HK-2 (cell line): Measurements from ENCODE around the gene ANK3.

Source experiments
- DNase-seq: peaks from one replicate; pipeline ENCODE4 v3.0.0-alpha.2; 2018; ENCODE audit not compliant: unreplicated experiment

The ANK3 gene

DNA sequence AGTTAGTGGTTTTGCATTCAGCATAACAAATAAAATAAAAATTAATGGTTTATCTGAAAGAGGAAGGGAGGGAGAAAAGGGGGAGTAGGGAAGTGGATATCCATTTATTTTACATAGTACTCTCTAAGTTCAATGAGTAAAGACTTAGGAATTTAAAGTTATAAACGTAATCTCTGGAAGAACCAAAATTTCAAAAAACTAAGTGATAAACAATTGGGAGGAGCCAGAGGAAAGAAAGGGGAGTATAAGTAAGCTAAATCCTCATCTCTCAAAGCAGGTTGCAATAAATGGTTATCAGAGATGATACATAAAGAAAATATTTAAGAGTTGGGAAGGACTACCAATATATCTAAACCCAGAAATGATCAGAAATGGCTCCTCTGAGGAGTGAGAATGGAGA, 46.4 kb downstream of the ANK3 start:
- DNase-seq = no peak

DNA sequence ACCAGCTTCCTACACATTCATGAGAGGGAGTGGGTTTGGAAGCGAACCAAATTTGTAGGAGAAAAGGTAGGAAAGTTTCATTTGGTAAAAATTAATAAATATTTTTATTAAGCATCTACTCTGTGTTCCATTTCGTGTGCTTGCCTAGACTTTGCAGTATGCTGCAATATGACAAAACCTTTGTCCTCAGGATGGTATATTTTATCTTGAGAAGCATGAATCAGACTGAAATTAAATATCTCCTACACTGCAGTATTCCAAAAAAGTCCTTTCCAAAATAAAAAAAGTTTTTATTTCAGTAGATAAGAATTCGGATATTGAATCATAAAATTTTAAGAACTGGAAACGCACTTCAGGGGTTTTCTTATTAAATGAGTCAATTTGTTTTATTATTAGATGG, 47.7 kb downstream of the ANK3 start:
- DNase-seq = no peak

DNA sequence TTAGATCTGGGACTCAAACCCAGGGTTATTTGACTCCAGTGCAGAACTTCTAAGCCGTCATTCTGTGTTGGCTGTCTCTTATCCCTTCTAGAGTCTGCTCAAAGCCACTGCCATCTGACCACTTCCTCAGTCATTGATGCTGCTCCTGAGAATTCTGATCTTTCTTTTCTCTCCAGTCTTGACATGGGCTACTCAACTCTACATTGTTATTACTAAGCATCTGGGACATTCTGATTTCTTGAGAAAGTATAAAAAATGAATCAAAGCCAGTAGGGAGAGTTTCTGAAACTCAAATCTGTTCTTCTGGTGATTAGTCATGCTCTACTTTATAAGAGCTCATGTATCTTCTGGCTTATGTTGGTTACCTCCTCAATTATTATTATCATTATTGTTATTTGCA, 48.7 kb downstream of the ANK3 start:
- no peak for DNase-seq

- no peak for DNase-seq
These were observed 49.9 kb downstream of the ANK3 start for GRCh38 chr10:60339757-60340156.

GRCh38 chr10:60338786-60339185, 50.9 kb downstream of the ANK3 start:
- no peak for DNase-seq

- DNase-seq = no peak
These were observed 51.6 kb downstream of the ANK3 start for GRCh38 chr10:60338002-60338564.

DNA sequence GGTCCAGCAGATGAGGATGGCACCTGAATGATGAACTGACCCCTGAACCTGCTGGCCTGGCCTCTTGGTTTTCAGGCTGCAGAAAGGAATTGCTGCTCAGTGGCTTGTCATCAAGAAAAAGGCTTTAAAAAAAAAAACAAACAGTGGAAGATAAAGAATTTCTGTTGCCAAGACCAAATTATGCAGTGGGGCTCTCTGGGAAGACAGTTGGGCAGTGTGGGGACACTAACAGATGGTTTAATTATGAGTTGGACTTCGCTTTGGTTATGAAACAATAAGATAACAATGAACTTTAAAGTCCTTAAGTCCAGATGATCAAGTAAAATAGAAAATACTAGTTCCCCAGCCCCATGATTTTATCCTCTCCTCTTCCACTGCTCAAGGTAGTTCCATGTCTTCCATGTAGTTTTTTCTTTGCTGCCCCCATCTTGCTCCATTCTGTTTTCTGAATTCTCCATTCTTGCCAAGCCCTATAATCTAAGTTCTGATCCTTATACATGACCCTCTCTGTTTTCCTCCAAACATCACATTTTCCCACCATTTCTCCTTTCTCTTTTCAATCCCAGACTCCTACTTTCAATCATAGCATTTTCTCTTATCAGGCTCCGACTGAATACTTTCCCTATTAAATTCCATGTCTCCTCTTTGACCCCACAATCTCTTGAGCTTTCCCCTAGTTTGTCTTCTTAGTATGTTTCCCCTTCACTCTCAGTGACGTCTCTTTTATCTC, 52.6 kb downstream of the ANK3 start:
- DNase-seq = no peak

GRCh38 chr10:60335708-60336107, 54.0 kb downstream of the ANK3 start:
- DNase-seq = no peak

DNA sequence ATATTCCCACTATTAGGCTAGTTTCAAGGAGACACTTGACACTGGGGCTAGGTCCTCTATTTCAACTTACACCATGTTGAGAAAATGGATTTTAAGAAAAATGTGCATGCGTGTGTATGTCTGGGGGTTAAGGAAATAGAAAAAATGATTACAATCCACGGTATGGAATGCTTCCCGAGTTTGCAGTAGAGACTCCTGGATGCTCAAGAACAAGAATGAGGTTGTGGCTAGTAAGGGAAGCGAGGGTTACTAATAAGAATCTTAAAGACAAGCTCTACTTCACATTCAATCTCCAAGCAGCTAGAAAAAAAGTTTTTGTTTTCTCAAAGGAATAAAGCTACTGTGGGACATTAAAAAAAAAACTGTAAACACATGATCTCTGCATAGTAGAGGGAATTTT, 54.7 kb downstream of the ANK3 start:
- DNase-seq = no peak

- no peak for DNase-seq
These were observed 57.3 kb downstream of the ANK3 start for GRCh38 chr10:60332371-60332770.

DNA sequence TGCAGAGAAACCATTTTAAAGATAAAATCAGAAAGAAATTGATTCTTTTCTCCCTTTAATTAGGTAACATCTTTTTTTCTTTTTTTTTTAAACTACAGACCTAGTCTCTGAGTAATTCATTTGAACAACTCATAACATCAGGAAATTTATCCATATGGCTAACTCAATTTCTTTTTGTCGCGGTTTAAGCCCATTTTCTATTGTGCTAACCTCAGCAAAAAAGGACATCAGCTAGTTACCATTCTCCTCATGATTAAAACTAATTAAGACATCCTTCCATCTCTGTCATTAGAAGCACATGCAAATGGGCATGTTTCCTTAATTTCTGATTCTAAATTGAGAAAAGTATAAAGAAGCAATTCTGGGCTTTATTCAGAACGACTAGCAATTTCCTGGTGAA, 57.8 kb downstream of the ANK3 start:
- no peak for DNase-seq

GRCh38 chr10:60323162-60323561, 66.5 kb downstream of the ANK3 start:
- no peak for DNase-seq

- no peak for DNase-seq
These were observed 69.0 kb downstream of the ANK3 start for GRCh38 chr10:60320666-60321065.

DNA sequence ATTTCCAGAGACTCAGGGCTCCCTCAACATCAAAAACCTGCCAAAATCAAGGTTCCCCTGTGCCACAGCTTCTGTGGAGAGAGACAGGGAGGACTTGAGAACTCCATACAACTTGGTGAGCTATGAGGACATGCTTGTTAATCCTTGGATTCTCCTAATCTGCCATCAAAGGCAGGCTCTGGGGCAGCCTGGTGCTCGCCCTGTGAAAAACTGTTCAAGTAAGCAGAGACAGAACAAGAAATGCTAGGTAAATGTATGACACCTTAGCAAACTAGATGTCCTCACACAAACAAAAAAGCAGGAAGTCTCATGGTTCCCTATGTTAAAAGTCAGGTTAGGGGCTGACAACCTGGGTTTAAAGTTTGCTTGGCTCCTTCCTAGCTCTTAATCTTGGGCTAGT, 73.6 kb downstream of the ANK3 start:
- DNase-seq = no peak

- no peak for DNase-seq
These were observed 74.4 kb downstream of the ANK3 start for GRCh38 chr10:60315311-60315710.

DNA sequence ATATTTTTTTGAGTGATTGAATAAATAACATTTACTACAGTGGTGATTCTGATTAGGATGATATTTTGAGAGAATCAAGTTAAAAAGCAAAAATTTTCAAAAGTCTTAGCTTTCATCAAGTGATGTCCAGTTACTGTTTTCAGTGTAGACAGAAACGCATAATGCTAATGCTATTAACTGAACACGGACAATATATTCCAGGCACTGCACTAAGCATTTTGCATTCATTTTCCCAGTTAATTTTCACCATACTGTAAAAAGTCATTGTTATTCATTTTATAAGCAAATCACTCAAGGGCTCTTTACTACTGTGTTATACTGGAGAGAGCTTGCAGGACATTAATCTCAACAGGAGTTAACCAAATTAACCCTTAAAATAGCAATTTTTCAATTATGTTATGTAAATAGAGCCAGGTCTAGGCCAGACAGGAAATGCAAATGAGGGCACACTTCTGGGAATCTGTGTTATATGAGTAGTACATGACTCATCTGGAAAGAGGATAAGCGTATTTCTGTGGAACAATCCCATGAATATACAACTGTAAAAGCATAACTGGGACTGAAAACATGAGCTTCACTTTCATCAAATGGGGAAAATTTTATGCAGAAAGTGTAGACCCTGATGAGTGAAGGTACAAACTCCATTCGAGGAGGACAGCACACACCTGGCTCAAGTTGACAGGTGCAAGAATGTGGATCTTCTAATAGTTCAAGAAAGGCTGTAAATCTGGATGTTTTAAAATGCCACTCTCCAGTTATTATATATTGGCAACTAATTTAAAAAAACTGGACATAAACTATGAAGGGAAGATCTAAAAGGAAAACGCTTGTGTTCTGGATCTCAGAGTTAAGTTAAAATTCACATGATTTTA, 75.4 kb downstream of the ANK3 start:
- no peak for DNase-seq

DNA sequence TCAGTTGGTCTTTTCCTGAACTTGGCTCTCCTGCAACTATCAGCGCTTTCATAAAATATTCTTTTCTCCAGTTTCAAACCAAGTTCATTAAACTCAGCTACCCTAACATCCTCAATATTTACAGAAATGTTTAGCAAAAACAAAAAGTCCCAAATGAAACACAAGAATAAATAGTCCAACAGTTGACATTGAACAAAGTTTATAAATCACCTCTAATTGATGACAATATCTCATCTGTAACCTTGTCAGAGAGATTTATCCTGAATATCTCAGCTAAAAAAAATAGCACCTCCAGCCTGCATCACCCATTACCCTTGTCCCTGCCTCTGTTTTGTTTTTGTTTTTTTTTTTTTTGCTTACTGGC, 76.1 kb downstream of the ANK3 start:
- DNase-seq = no peak

DNA sequence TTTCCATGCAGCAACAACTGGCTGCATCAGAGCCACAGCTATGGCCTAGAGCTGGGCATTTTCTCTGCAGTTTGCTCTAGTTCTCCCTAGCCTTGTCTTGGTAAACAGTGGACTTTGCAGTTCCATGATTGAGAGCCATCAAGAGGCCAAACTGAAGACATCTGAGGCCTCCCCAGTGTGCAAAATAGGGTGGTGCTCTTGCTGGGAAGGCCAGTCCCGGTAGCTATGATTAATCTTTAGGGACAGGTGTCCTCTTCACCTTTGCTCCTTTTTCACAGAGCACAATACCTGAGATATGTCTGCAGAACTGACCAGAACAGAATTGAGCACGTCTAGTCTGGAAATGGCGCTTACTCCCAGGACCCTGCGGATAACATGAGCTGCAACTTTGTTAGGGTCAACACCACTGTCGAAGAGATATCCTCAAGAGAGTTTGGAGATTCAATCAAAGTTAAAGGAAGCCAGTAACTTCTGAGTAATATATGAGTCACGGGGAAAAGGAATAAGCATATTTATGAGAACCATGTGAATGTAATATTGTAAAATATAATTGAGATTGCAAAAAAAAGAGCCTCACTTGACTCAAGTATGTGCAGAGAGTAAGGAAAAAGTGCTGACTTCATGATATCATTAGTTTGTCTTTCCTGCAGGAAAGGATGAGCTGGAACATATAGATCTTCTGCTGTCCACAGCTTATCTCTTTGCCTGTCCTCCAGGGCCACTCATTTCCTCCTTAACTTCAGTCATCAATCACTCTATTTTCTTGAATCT, 76.7 kb downstream of the ANK3 start:
- DNase-seq = no peak

- no peak for DNase-seq
These were observed 77.9 kb downstream of the ANK3 start for GRCh38 chr10:60311821-60312220.

GRCh38 chr10:60310740-60311139, 78.9 kb downstream of the ANK3 start:
- DNase-seq = no peak

- no peak for DNase-seq
These were observed 79.8 kb downstream of the ANK3 start for GRCh38 chr10:60309891-60310290.

DNA sequence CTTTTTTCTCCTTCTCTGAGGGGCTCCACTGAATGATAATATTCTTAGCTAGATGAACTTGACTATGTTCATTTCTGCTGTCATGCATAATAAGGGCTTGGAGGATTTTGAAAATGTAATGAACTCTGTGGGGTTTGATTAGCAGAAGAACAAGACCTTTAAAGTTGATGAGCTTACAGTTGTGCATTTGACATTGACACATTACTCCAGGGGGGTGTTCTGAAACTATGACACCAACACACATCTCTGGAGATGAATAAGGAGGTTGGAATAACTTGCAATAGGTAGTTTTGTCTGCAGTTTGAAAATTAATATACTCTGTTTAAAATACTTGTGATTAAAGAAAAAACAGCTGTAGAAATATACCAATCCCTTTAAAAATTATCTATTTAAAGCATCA, 80.3 kb downstream of the ANK3 start:
- DNase-seq = no peak
